Liver (tissue), 9 donors: ENCODE results near the gene RAB1A. TPM values are rescaled to one million over a fixed set of nuclear protein-coding genes. Genes with fewer than 3 reads are reported as not detected.

Source experiments
- DNase-seq: peaks from one replicate; pipeline ENCODE4 v3.0.0-alpha.2; 2017; ENCODE audit warnings: low spot score
- H3K27ac ChIP-seq, 2 donors: one replicate each; pipeline ENCODE4 v1.7.0; 2013; ENCODE audit warnings: inconsistent platforms in 2 of 2, low read length in 2 of 2, control low read depth in 1 of 2, low read depth in 1 of 2, mild to moderate bottlenecking in 1 of 2
- H3K27me3 ChIP-seq, 4 donors: one replicate each; pipeline versions ENCODE4 v1.6.1 to v1.7.0; 2013; ENCODE audit warnings: low read length in 3 of 4, inconsistent platforms in 1 of 4, mild to moderate bottlenecking in 1 of 4, moderate library complexity in 1 of 4; ENCODE audit not compliant: control insufficient read depth in 4 of 4, insufficient read depth in 4 of 4
- H3K36me3 ChIP-seq, 4 donors: one replicate each; pipeline versions ENCODE4 v1.6.1 to v1.7.0; 2013; ENCODE audit warnings: low read length in 3 of 4, mild to moderate bottlenecking in 3 of 4, low read depth in 1 of 4, moderate library complexity in 1 of 4; ENCODE audit not compliant: control insufficient read depth in 4 of 4, insufficient read depth in 3 of 4
- H3K4me1 ChIP-seq, 4 donors: one replicate each; pipeline versions ENCODE4 v1.6.1 to v1.7.0; 2013; ENCODE audit warnings: low read length in 3 of 4, mild to moderate bottlenecking in 3 of 4, moderate library complexity in 1 of 4; ENCODE audit not compliant: control insufficient read depth in 4 of 4, insufficient read depth in 4 of 4
- H3K4me3 ChIP-seq, 3 donors: one replicate each; pipeline versions ENCODE4 v1.6.1 to v1.7.0; 2013; ENCODE audit warnings: low read length in 3 of 3, control low read depth in 1 of 3, low read depth in 1 of 3, mild to moderate bottlenecking in 1 of 3
- H3K9ac ChIP-seq, 2 donors: one replicate each; pipeline ENCODE4 v1.7.0; 2013; ENCODE audit warnings: low read length in 2 of 2, mild to moderate bottlenecking in 2 of 2, moderate library complexity in 2 of 2, control low read depth in 1 of 2, low read depth in 1 of 2
- H3K9me3 ChIP-seq, 4 donors: one replicate each; pipeline versions ENCODE4 v1.6.1 to v1.7.0; 2013; ENCODE audit warnings: low read length in 3 of 4; ENCODE audit not compliant: control insufficient read depth in 4 of 4
- EGR1 ChIP-seq, 2 donors: IDR thresholded peaks; 2 replicates each; pipeline ENCODE4 v1.6.1; 2016 to 2018; ENCODE audit warnings: antibody characterized with exemption in 2 of 2, low read depth in 2 of 2
- FOXA1 ChIP-seq: IDR thresholded peaks from 2 replicates; pipeline ENCODE4 v1.6.1; 2016; ENCODE audit warnings: antibody characterized with exemption
- FOXA2 ChIP-seq: IDR thresholded peaks from 2 replicates; pipeline ENCODE4 v1.6.1; 2016; ENCODE audit warnings: antibody characterized with exemption
- GABPA ChIP-seq, 2 donors: IDR thresholded peaks in 1 of 2; conservative IDR thresholded peaks in 1 of 2; 2 replicates each; pipeline ENCODE4 v1.6.1; 2016; ENCODE audit warnings: antibody characterized with exemption in 2 of 2, mild to moderate bottlenecking in 1 of 2, moderate library complexity in 1 of 2
- HNF4A ChIP-seq, 2 donors: conservative IDR thresholded peaks; 2 replicates each; pipeline ENCODE4 v1.6.1; 2016; ENCODE audit warnings: antibody characterized with exemption in 2 of 2, mild to moderate bottlenecking in 2 of 2
- HNF4G ChIP-seq: IDR thresholded peaks from 2 replicates; pipeline ENCODE4 v1.6.1; 2016; ENCODE audit warnings: antibody characterized with exemption
- JUND ChIP-seq, 2 donors: IDR thresholded peaks; 2 replicates each; pipeline ENCODE4 v1.6.1; 2016; ENCODE audit warnings: antibody characterized with exemption in 2 of 2
- MAX ChIP-seq: IDR thresholded peaks from 2 replicates; pipeline ENCODE4 v1.6.1; 2016; ENCODE audit warnings: antibody characterized with exemption
- NR2F2 ChIP-seq: IDR thresholded peaks from 2 replicates; pipeline ENCODE4 v1.6.1; 2016; ENCODE audit warnings: antibody characterized with exemption
- RAD21 ChIP-seq, 2 donors: IDR thresholded peaks; 2 replicates each; pipeline ENCODE4 v1.6.1; 2016; ENCODE audit warnings: antibody characterized with exemption in 2 of 2, mild to moderate bottlenecking in 2 of 2
- RXRA ChIP-seq, 2 donors: IDR thresholded peaks; 2 replicates each; pipeline ENCODE4 v1.6.1; 2017 to 2018; ENCODE audit warnings: antibody characterized with exemption in 2 of 2, mild to moderate bottlenecking in 1 of 2
- SP1 ChIP-seq: IDR thresholded peaks from 2 replicates; pipeline ENCODE4 v1.6.1; 2018; ENCODE audit warnings: antibody characterized with exemption, mild to moderate bottlenecking
- TAF1 ChIP-seq: conservative IDR thresholded peaks from 2 replicates; pipeline ENCODE4 v1.6.1; 2016; ENCODE audit warnings: antibody characterized with exemption, mild to moderate bottlenecking
- YY1 ChIP-seq: IDR thresholded peaks from 2 replicates; pipeline ENCODE4 v1.6.1; 2016; ENCODE audit warnings: antibody characterized with exemption, mild to moderate bottlenecking
- WGBS: extraction: QIAGEN DNeasy Blood & Tissue Kit; methylation state at CpG from one replicate; pipeline ENCODE4 v1.1.7; 2013; 5-methylcytosine and 5-hydroxymethylcytosine counted together
- polyA plus RNA-seq, 2 donors: library from polyadenylated mRNA; stranded (reverse) in 1 of 2; unstranded in 1 of 2; fragments of 200-250 nt in 1 of 2; fragments of >200 nt in 1 of 2; fragmentation: Nextera tagmentation in 1 of 2; extraction: Ambion mirVana in 1 of 2; gene quantifications; one replicate each; pipeline versions ENCODE4 v1.2.1 to v1.2.3, GENCODE V29; 2013 to 2015
- total RNA-seq, 2 donors: library from RNA; depleted of rRNA; stranded (reverse); fragments of >200 nt; gene quantifications; one replicate each; pipeline ENCODE4 v1.2.3, GENCODE V29; 2014
- TF ChIP-seq, protein P1 (sequence below): IDR thresholded peaks from 2 replicates; pipeline ENCODE4 v1.6.1; 2016; ENCODE audit warnings: antibody characterized with exemption
- TF ChIP-seq, protein P2 (sequence below): IDR thresholded peaks from 2 replicates; pipeline ENCODE4 v1.6.1; 2016; ENCODE audit warnings: antibody characterized with exemption
- TF ChIP-seq, protein P3 (sequence below): fragments of 150-350 bp; IDR thresholded peaks from 2 replicates; pipeline ENCODE4 v1.5.1; 2017; ENCODE audit warnings: improper control_type of control experiment, low read depth, low read length; ENCODE audit not compliant: missing input control
- TF ChIP-seq, protein P4 (sequence below): IDR thresholded peaks from 2 replicates; pipeline ENCODE4 v1.6.1; 2016; ENCODE audit warnings: antibody characterized with exemption, mild to moderate bottlenecking
- donor health status: healthy.
- donor health status: healthy.
- donor health status: healthy.
- donor health status: healthy.
- donor health status: healthy.

RAB1A gene
- total and polyA plus RNA-seq, 4 donors: 52.8 to 89.7 (median 77.8) TPM

DNA sequence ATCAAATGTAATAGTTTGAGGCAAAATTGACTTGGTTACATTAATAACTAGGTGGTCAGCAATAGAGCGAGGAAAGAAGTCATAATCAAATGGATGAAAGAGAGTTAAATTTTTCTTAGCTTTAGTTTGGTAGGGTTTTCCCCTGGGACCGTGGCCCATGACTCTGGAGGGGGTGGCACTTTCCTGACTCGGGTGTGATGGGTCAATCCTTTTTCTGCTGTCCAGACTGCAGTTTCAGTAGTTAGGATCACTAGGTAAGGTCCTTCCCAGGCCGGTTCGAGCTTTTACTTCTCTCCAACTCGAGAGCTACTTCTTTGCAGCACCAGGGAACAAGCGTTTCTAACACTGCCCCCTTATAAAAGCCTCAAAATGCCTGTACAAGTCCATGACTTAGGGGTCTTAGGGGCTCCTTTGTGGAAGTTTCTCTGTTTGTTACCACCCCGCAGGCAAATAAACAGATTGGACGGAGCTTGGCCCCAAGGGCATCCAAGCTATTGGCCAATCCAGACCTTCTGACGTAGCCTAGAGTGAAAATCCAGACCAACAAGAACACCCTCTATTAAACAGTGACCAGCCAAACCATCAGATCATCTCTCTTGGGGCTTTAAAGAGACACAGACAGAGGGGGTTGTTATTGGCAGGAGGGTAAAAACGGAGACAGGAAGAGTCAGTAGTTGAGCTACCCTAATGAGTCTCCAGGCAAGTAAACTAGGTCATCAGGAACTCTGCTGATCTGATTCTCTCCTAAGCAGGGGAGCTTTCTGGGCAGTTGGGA, 83.1 kb downstream of the RAB1A start:
- Histone ChIP-seq H3K9me3 (peaks cover 0 to 3% (median 0%) of the 10 kb centered on the region in 4 donors), H3K4me3 (no peak overlapping the region), H3K27ac (no peak overlapping the region), H3K9ac (no peak overlapping the region), H3K36me3 (peaks cover 0 to 3% (median under 1%) of the 10 kb centered on the region in 4 donors), H3K4me1 (no peaks in the 10 kb centered on the region), H3K27me3 (no peaks in the 10 kb centered on the region)
- TF ChIP-seq, protein P1, sequence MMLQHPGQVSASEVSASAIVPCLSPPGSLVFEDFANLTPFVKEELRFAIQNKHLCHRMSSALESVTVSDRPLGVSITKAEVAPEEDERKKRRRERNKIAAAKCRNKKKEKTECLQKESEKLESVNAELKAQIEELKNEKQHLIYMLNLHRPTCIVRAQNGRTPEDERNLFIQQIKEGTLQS: no peak
- TF ChIP-seq HNF4G: no peak
- TF ChIP-seq MAX: no peak
- no peak for TF ChIP-seq FOXA1
- TF ChIP-seq JUND (IDR thresholded peaks at IDR 0.05): no peak
- TF ChIP-seq, protein P2, sequence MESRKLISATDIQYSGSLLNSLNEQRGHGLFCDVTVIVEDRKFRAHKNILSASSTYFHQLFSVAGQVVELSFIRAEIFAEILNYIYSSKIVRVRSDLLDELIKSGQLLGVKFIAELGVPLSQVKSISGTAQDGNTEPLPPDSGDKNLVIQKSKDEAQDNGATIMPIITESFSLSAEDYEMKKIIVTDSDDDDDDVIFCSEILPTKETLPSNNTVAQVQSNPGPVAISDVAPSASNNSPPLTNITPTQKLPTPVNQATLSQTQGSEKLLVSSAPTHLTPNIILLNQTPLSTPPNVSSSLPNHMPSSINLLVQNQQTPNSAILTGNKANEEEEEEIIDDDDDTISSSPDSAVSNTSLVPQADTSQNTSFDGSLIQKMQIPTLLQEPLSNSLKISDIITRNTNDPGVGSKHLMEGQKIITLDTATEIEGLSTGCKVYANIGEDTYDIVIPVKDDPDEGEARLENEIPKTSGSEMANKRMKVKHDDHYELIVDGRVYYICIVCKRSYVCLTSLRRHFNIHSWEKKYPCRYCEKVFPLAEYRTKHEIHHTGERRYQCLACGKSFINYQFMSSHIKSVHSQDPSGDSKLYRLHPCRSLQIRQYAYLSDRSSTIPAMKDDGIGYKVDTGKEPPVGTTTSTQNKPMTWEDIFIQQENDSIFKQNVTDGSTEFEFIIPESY: no peak
- TF ChIP-seq FOXA2: no peak
- no peak for TF ChIP-seq EGR1 (IDR thresholded peaks at IDR 0.05; ENCODE audit: low read depth in 2 of 2)
- TF ChIP-seq, protein P3, sequence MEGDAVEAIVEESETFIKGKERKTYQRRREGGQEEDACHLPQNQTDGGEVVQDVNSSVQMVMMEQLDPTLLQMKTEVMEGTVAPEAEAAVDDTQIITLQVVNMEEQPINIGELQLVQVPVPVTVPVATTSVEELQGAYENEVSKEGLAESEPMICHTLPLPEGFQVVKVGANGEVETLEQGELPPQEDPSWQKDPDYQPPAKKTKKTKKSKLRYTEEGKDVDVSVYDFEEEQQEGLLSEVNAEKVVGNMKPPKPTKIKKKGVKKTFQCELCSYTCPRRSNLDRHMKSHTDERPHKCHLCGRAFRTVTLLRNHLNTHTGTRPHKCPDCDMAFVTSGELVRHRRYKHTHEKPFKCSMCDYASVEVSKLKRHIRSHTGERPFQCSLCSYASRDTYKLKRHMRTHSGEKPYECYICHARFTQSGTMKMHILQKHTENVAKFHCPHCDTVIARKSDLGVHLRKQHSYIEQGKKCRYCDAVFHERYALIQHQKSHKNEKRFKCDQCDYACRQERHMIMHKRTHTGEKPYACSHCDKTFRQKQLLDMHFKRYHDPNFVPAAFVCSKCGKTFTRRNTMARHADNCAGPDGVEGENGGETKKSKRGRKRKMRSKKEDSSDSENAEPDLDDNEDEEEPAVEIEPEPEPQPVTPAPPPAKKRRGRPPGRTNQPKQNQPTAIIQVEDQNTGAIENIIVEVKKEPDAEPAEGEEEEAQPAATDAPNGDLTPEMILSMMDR: no peak
- no peak for TF ChIP-seq YY1
- no peak for TF ChIP-seq TAF1
- no peak for TF ChIP-seq HNF4A (conservative IDR thresholded peaks at IDR 0.05)
- TF ChIP-seq NR2F2: no peak
- TF ChIP-seq GABPA (IDR thresholded peaks at IDR 0.05 in 1 of 2, conservative IDR thresholded peaks at IDR 0.05 in 1 of 2): no peak
- TF ChIP-seq SP1: no peak
- TF ChIP-seq RXRA (IDR thresholded peaks at IDR 0.05): no peak
- TF ChIP-seq RAD21 (IDR thresholded peaks at IDR 0.05): no peak
- TF ChIP-seq, protein P4, sequence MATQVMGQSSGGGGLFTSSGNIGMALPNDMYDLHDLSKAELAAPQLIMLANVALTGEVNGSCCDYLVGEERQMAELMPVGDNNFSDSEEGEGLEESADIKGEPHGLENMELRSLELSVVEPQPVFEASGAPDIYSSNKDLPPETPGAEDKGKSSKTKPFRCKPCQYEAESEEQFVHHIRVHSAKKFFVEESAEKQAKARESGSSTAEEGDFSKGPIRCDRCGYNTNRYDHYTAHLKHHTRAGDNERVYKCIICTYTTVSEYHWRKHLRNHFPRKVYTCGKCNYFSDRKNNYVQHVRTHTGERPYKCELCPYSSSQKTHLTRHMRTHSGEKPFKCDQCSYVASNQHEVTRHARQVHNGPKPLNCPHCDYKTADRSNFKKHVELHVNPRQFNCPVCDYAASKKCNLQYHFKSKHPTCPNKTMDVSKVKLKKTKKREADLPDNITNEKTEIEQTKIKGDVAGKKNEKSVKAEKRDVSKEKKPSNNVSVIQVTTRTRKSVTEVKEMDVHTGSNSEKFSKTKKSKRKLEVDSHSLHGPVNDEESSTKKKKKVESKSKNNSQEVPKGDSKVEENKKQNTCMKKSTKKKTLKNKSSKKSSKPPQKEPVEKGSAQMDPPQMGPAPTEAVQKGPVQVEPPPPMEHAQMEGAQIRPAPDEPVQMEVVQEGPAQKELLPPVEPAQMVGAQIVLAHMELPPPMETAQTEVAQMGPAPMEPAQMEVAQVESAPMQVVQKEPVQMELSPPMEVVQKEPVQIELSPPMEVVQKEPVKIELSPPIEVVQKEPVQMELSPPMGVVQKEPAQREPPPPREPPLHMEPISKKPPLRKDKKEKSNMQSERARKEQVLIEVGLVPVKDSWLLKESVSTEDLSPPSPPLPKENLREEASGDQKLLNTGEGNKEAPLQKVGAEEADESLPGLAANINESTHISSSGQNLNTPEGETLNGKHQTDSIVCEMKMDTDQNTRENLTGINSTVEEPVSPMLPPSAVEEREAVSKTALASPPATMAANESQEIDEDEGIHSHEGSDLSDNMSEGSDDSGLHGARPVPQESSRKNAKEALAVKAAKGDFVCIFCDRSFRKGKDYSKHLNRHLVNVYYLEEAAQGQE: no peak
- no peak for DNase-seq
- WGBS: 93% methylated on average over 11 of the region's 11 CpGs
